NOMO-1 treated with DMSO at 0.1 percent for 48 hours (cell line): ENCODE measurements around the gene MYO9B.
A peak's percentile ranks its signal among the peaks of the same experiment; 100 is the strongest.

Experiments
- DNase-seq: peaks from one replicate; lab custom pipeline; 2025; ENCODE audit not compliant: unreplicated experiment; lab: John Stamatoyannopoulos, UW

The MYO9B gene

DNA sequence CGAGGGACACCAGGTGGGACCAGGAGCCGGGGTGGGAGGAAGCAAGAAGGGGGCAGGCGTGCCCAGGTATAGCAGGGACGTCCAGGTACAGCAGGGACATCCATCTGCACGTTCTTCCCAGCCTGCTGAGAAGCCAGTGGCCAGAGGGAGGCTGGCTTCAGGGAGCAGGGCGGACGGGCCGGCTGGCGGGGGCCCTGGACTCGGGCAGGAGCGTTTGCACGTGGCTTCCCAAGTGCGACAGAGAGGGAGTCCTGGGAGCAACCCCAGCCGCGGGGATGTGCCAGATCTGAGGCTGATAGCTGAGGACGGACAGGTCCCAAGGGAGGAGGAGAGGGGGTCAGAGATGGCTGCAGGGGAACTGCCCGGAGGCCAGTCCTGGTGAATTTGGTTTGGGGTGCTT lies 36.7 kb downstream of the MYO9B start:
- DNase-seq, result no peak

DNA sequence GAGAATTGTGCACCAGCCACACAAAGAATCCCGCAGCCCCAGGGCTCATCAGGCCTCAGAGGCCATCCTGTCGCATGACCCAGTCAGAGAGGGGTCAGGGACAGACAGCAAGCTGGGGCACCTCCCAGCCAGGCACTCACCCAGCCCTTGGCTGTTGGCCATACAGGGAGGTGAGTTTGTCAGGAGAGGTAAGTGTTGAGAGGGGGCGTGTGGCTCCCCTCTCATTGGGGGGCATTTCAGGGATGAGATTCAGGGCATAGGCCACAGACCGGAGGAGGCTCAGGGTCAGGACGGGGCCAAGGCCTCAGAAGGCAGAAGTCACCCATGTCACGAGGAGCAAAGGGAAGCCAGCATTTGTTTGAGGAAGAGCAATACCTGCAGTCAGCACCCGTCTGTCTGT lies 37.1 kb downstream of the MYO9B start:
- no peak for DNase-seq

DNA sequence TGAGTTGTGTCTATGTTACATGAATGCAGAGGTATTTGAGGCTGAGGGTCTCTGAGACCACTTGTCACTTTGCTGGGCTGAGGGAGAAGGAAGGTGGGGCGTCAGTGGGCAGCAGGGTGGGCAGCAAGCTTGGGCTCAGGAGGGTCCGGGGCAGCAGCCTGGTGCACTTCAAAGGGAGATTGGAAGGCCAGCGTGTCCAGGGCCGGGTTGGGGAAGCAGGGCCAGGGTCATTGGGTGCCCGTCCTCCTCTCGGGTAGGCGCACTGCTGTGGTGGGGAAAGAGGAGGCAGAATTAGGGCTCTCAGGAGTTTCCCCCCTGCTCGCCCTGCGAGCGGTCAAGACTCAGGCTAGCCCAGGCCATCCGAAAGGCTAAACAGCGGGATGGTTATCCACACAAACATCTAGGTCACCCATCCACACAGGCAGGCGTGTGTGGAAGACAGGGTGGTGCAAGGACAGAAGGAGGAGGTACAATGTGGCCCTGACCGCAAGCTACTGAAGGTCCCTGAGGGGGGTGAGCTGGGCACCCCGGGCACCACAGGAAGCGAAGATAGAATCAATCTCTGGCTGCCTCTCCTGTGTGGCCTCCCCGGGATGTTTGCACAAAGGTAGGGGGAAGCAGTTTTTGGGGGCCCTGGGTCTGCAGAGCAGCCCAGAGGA lies 37.7 kb downstream of the MYO9B start:
- no peak for DNase-seq

DNA sequence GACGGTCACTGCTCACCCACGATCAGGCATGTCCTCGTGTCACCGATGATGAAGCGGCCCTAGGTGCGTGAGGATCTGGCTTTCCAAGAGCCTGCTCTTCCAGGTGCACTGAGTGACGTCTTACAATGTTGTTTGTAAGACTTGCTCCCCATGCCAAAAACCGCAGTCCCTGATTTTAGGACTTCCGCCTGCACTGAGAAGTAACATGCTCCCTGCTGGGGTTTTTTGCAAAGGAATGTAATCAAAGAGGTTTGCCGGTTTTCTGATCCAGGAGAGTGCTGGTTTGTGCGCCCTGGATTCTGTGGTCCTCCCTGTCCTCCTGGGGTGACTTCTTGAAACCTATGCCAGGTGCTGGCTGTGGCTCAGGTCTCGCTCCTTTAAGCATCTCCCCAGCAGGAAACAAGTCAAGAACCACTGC lies 38.8 kb downstream of the MYO9B start:
- no peak for DNase-seq

DNA sequence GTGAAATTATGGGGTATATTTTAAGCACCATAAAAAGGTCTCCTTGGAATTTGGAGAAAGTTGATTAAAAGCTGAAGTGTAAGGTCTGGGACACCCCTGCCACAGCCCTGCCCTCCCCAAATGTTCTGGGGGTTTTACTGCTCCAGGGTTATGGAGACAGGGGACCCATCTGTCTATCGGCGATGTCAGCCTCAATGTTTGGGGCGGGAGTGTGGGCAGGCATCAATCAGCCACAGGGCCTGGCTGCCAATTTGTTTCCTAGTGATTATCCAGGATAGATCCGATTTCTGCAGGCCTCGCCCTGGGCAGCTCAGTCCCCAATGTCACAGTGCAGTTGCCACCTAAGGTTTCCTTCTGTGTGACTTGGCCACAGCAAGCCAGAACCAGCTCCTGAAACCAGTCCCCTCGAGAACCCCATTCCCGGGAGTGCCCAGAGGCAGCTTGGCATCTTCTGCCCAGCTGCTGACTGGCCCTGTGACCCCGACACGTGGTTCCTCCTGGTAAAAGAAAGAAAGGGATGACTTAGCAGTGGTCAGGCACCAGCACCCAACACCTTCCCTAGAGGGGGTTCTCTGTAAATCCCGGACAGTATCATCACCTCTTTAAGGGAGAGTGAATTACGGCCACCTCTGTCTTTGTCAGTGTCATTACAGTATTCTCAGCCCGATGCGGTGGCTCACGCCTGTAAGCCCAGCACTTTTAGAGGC lies 41.6 kb downstream of the MYO9B start:
- no peak for DNase-seq

DNA sequence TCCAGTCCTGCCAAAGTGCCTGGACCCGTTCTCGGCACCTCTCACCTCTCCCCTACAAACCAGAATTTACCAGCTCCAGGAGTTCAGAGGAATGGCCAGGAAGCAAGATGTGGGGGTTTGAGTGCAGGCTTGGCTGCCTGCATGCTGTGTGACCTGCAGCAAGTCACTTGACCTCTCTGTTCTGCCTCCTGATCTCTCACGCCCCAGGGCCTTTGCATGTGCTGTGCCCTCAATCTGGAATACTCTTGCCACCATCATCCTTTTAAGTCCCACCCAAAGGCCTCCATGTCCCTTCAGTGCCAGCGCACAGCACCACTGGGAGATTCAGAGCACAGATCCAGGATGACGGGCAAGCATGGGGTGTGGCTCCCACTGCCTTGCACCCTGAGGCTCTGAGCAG lies 43.4 kb downstream of the MYO9B start:
- no peak for DNase-seq

DNA sequence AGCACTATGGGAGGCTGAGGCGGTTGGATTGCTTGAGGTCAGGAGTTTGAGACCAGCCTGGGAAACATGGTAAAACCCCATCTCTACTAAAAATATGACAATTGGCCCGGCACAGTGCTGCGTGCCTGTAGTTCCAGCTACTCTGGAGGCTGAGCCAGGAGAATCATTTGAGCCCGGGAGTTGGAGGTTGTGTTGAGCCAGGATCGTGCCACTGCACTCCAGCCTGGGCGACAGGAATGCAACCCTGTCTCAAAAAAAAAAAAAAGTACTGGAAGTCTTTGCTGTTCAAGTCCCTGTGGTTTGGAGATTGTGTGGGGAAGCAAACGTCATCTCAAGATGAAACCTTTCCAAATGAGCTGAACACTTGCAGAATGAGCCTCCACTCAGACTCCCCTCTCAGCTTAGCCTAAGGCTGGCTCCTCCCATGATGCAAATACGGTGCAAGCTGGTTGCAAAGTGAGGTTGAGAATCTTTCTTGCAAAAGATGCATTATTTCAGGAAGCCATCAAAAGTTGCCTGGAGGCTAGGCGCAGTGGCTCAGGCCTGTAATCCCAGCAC lies 46.2 kb downstream of the MYO9B start:
- no peak for DNase-seq

DNA sequence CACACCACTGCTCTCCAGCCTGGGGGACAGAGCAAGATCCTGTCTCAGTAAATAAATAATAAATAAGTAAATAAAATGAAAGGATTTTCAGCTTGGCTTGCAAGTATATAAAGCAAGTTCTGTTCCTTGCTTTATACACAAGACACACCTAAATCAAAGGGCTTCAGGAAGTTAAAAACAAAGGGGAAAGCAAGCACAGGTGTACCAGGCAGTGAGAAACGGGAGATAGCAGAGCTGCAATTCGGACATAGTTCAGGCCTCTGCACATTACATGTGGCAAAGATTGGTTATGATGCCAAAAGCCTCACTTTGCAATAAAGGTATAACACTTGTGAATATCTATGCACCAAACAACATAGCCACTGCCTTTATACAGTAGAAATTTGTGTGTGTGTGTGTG lies 47.5 kb downstream of the MYO9B start:
- no peak for DNase-seq

DNA sequence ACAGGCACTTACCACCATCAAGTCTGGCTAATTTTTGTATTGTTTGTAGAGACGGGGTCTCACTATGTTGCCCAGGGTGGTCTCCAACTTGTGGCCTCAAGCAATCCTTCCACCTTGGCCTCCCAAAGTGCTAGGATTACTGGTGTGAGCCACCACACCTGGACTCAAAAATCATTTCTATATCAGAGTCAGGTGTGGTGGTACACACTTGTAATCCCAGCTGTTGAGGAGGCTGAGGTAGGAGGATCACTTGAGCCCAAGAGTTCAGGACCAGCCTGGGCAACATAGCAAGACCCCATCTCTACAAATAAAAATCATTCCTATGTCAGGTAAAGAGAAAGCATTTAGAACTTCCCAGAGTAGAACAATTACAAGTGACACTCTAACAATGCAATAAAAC lies 48.4 kb downstream of the MYO9B start:
- no peak for DNase-seq

DNA sequence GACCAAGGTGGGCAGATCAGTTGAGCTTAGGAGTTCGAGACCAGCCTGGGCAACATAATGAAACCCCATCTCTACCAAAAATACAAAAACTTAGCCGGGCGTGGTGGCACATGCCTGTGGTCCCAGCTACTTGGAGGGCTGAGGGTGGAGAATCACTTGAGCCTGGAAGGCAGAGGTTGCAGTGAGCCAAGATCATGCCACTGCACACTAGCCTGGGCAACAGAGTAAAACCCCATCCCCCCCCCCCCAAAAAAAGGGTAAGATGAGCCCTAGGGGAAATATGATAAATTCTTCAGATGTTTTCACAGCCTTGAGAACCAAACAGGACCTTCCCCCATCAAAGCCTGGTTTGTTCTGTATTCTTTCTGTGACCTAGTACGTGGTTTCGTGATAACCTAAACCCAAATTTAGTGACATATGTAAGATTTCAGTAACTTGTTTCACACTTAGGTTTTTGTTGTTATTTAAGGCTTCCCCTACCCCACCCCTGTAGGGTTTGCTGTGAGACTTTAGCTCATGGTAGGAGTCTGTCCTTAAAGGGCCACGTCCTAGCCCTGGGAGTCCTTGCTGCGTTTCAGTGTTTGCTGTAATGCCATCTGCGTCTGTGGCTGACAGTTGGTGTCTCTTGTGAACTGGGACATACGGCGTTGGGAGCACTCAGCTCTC lies 49.6 kb downstream of the MYO9B start:
- DNase-seq, result peak; percentile 68

DNA sequence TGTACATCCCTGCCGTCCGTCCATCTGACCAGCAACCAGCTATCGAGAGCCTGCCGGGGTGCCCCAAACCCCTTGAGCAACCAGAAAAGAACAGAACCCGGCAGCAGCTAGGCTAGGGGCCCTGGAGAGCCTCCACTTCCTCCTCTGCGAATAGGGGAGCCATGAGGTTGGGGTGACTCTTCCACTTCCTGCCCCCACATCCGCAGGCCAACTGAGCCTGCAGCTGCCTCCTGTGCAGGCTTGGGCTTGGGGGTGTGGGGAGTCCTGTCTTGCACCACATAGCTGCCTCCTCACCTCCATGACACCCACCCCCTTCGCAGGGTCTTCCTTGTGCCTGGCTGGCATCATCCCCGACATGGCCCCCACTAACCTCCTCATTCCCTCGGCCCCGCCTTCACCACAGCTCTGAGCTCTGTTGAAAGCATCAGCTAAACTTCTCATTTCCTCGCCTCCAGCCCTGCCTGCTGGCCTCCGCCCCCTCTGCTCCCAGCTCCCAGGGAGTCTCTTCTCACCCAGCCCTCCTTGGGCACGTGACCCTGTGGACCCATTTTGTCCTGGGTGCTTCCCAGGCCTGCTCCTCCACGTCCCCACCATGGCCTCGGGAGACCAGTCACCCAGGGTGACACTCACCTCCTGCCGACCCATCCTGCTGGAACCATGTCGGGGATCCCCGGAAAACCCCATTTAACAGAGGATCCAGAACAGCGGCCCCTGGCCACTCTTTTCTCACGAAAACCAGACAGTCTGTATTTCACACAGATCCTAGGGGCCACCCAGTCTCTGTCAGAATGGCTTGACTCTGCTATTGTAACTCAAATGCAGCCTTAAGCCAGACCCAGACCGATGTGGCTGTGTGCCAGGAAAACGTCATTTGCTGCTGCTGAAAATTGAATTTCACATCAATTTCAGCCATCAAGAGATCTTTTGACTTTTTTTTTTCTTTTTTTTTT lies 50.4 kb downstream of the MYO9B start:
- peak; percentile 82 for DNase-seq

DNA sequence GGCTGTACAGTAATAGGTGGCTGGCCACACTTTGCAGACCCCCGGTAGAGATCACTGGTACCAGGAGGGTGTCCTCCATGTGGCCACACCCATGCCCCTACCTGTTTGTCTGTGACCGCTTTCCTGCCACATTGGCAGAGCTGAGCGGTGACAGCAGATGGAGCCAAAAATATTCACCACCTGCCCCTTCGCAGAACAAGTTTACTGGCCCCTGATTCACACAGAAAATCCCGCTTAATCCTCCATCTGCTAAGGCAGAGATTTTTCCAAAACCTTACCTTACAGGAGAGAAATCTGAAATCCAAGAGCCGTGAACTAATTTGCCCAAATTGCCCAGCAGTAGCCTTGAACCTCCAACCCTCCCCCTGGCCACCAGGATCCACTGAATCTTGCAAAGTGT lies 52.1 kb downstream of the MYO9B start:
- no peak for DNase-seq

DNA sequence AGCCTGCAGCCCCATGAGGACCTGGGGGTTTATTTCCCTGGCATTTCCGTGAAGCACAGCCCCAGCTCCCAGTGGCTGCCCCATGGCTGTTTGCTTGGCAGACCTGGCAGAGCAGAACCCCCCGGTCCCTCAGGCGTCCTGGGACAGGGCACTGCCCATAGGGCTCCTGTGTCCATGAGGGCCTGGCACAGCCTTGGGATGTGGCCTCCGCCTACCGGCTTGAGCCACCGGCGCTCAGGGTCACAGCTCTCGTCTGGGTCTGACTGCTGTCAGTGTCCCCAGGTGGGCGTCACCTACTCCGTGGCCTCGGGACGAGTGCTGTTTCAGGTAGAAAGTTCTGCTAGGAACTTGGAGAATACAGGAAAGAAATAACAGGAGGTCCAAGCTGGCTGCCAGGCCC lies 52.8 kb downstream of the MYO9B start:
- DNase-seq, result no peak

DNA sequence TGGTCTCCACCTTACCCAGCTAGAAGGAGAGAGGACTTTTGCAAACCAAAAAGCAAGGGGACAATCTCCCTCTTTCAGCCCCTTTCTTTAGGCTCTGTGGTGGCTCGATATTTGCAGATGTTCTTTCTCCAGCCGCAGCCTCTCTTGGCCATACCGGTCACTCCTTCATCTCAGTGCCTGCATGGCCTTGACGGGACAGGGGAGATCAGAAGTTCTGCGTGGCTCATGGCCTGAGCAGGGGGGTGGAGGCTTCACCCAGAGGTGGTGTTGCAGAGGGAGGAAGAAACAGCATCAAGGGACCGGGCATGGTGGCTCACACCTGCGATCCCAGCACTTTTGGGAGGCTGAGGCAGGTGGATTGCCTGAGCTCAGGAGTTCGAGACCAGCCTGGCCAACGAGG lies 53.2 kb downstream of the MYO9B start:
- no peak for DNase-seq

DNA sequence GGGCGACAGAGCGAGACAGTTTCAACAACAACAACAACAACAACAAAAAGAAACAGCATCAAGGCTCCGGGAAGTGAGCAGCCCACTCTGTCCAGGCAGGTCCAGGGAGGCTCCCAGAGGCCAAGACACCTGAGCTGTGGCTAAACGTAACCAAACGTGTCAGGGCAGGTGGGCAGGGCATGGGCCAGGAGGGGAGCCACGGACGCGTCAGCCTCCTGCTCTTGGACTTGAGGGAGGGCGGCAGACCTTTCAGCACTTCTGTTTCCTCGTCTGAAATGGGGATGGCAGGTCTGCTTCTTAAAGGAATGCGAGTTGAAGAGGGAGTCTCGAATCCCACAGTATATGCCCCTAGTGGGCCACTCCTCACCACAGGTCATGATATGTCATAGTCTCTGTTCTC lies 53.8 kb downstream of the MYO9B start:
- DNase-seq, result no peak

DNA sequence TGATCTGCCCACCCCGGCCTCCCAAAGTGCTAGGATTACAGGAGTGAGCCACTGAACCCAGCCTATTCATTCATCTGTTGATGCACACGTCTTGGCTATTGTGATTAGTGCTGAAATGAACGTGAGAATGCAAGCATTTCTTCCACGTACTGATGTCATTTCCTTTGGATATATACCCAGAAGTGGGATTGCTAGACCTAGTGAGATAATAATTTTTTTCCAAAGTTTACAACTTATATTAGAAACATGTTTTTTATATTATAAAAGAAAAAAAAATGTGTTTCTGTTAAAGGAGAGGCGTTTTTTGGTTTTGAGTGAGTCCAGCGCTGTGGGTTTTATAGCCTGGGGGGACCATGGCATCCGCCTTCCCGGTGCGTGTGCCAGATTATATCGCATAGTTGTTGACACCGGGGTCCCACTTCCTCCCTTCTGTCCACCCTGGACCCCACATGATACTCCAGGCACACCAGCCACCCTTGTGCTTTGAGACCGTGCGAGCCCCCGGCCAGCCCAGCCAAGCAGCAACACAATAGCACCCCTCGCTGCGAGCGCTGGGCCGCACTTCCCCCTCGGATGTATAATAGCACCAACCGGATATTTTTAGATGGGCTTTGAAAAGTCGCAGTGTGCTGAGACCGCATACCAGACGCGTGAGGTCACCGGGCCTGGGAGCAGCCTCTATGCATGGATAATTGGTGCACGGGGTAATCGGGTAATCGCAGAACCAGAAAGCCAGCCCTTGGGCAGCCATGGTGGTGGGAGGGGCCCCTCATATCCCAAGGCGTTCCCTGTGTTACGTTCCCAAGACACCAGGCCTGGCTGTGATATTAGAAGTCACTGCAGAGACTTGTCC lies 59.6 kb downstream of the MYO9B start:
- peak; percentile 70 for DNase-seq

DNA sequence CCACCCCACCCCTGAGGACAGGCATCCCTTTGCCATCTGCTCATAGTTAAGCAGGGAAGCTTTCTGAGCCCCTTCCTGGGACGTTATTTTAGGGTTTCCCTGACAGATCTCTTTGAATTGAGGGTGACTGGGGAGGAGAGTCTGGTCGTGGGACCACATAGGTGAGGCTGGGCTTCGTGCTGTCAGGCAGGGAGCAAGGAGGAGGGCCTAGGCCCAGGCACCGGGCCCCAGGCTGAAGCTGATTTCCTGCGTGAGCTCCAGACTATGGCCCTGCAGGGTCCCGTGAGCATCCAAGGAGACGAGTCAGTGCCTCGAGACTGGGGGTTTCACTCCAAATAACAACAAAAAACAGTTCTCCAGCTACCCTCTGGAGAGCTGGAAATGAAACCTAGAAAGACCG lies 60.4 kb downstream of the MYO9B start:
- no peak for DNase-seq

DNA sequence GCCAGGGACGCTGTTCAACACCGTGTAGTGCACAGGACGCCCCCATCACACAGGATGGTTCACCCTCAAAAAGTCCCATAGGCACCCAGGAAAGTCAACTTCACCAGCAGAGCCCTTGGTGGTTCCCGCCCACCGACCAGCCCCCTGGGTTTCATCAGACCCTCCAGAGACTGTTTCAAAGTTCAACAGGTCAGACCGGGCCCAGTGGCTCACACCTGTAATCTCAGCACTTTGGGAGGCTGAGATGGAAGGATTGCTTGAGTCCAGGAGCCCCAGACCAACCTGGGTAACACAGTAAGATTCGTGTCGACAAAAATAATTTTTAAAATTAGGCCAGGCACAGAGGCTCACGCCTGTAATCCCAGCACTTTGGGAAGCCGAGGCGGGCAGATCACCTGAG lies 61.0 kb downstream of the MYO9B start:
- DNase-seq, result no peak

DNA sequence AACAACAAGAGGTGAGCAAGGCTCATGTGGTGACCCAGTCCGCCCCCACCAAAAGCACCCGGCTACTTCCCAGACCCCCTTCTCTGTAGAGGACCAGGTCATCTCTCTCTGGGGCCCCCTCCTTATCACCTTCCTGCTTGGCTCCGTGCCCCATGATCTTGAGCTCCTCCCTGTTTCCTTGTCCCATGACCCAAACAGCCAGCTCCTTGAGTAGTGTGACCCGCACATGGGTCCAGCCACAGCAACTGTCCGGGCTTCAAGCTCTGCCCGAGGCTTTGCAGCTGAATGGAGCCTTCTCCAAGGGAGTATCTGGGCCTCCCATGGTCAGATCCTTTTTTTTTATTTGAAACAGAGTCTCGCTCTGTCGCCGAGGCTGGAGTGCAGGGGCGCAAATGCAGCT lies 61.8 kb downstream of the MYO9B start:
- DNase-seq, result no peak
